ENCODE data around the gene GASK1B. TPM values are rescaled to one million over a fixed set of nuclear protein-coding genes. Genes with fewer than 3 reads are reported as not detected.

GASK1B gene
- total RNA-seq, 1 experiment from 2014 or later, result 1.3 TPM

DNA sequence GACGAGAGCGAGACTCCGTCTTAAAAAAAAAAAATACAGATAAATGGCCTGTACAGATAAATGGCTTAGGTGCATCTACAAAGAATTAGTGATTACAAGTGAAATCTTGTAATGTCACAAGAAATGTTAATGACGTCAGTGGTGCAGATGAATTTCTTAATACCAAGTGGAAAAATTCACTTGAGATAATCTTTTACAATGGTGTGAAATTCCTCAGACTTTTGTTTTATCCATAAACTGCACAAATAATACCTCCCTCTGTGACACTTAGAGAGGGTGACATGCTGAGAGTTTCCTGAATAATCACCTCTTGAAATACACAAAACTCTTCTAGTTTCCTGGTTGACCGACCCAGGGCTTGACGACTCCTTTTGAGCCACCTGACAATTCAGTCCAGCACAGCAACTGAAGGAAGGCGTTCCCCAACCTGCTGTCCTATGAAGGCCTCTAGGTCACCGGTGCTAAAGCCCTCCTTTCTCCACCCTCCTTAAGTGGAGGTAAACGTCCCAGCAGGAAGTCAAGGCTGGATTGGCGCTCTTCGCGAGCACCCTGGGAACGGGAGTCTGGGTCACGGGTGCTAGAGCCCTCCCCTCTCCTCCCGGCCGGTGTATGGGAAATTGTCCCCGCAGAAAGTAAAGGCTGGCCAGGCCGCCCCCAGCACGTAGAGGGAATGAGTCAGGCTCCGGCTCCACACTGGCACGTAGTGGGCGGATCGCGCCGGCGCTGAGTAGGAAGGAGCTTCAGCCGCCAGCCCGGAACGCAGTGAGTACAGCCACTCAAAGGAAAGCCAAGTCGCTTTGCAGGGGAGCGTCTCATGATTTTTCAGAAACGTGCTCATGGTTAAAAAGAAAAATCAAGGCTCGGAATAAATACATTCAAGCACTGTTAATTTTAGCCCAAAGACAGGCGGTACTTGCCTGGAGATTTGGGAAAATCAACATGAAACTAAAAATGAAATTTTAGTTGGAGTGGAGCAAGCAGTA lies 37.3 kb upstream of the GASK1B start, which contains the start of gene TMEM144 (continued):
- TF ChIP-seq, protein P1, sequence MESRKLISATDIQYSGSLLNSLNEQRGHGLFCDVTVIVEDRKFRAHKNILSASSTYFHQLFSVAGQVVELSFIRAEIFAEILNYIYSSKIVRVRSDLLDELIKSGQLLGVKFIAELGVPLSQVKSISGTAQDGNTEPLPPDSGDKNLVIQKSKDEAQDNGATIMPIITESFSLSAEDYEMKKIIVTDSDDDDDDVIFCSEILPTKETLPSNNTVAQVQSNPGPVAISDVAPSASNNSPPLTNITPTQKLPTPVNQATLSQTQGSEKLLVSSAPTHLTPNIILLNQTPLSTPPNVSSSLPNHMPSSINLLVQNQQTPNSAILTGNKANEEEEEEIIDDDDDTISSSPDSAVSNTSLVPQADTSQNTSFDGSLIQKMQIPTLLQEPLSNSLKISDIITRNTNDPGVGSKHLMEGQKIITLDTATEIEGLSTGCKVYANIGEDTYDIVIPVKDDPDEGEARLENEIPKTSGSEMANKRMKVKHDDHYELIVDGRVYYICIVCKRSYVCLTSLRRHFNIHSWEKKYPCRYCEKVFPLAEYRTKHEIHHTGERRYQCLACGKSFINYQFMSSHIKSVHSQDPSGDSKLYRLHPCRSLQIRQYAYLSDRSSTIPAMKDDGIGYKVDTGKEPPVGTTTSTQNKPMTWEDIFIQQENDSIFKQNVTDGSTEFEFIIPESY (IDR thresholded peaks at IDR 0.05; ENCODE audit: extremely low read depth, insufficient replicate concordance, low read length), result peak; percentile 19
- TF ChIP-seq EZH2phosphoT487 (IDR thresholded peaks at IDR 0.05; ENCODE audit: borderline replicate concordance), result no peak
- no peak for TF ChIP-seq ZFX (IDR thresholded peaks at IDR 0.05)

DNA sequence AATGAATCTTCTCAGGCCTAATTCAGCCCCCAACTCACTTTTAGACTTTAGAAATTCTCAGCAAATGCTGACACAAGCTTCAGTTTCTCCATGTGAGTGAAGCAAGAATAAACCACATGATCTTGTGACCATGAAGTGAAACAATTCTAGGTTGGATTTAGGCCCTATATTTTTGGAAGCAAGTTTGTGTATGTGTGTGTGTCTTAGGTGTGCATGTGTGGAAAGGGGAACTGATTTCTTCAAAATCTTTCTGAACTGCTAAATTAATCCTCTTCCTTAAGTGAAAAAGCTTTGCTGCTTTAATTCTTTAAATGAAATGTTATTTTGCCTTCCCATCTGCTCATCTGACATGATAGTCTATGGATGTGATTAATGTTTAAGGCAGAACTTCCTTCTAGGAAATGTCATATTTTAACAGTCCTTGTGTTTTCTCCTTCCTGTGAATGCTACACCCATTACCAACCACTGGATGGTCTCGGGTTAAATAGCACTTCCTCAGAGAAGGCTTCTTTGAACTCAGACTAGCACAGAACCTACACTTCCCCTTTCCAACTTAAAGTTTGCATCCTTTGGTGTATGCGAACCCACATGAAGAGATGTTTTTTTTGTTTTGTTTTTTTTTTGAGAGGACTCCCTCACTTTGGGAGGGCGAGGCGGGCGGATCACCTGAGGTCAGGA lies 36.3 kb upstream of the GASK1B start:
- TF ChIP-seq POLR2AphosphoS5 (IDR thresholded peaks at IDR 0.05; ENCODE audit: low read depth, low read length), result no peak
- no peak for TF ChIP-seq SIN3A (IDR thresholded peaks at IDR 0.05; ENCODE audit: low read depth)
- TF ChIP-seq EZH2 (IDR thresholded peaks at IDR 0.05), result no peak
- Histone ChIP-seq H3K4me2 (ENCODE audit: low read length) (no peak overlapping the region), H3K36me3 (ENCODE audit: control insufficient read depth in 1 of 2, insufficient read depth in 2 of 2, low read length in 2 of 2) (0 out of 4 replicates have a peak, but pooled peaks cover 0 to 5% of the 10 kb centered on the region in 2 experiments), H3K9me3 (ENCODE audit: control insufficient read depth in 1 of 2, insufficient read depth in 1 of 2, low read depth in 1 of 2, low read length in 2 of 2) (no peaks in the 10 kb centered on the region), H3K4me1 (ENCODE audit: control insufficient read depth in 1 of 2, insufficient read depth in 2 of 2, low read length in 2 of 2) (peaks cover 5 to 16% of the 10 kb centered on the region in 2 experiments; a peak in 3 of 4 replicates), H3K79me2 (ENCODE audit: insufficient read depth, low read length) (no peaks in the 10 kb centered on the region), H4K20me1 (ENCODE audit: insufficient read depth) (no peaks in the 10 kb centered on the region), H3K27ac (ENCODE audit: low read depth, low read length) (no peak overlapping the region), H3K4me3 (replicated peaks in 1 of 2; ENCODE audit: low read depth in 1 of 2, low read length in 2 of 2) (no peak overlapping the region), H3K9me2 (ENCODE audit: insufficient read depth) (no peaks in the 10 kb centered on the region), H3K27me3 (ENCODE audit: insufficient read depth, low read length) (no peaks in the 10 kb centered on the region), H2AFZ (ENCODE audit: low read depth, low read length, poor library complexity, severe bottlenecking) (peak overlapping the region; percentile 37), H3K9ac (ENCODE audit: low read length) (no peak overlapping the region)
- no peak for DNase-seq (ENCODE audit: low read depth, low spot score)
- ChIA-PET CTCF (no interaction called here), RAD21 (ENCODE audit: low non-redundant PET in 1 of 2, low total read pairs in 2 of 2, uncharacterized antibody in 2 of 2, unreplicated experiment in 2 of 2) (no interaction called here), POLR2A (no interaction called here)
- ATAC-seq, result no peak
- no TSS peak for BruUV-seq (replicated peaks)
- intact Hi-C loops (cut with micrococcal nuclease), result no loop called here

Data from HCT116 (cell line).